ENCODE results near the gene ZNF683. TPM values are rescaled to one million over a fixed set of nuclear protein-coding genes. Genes with fewer than 3 reads are reported as not detected.
A peak's percentile ranks its signal among the peaks of the same experiment; 100 is the strongest.

The ZNF683 gene
- polyA plus RNA-seq, 1 experiment, result not detected

DNA sequence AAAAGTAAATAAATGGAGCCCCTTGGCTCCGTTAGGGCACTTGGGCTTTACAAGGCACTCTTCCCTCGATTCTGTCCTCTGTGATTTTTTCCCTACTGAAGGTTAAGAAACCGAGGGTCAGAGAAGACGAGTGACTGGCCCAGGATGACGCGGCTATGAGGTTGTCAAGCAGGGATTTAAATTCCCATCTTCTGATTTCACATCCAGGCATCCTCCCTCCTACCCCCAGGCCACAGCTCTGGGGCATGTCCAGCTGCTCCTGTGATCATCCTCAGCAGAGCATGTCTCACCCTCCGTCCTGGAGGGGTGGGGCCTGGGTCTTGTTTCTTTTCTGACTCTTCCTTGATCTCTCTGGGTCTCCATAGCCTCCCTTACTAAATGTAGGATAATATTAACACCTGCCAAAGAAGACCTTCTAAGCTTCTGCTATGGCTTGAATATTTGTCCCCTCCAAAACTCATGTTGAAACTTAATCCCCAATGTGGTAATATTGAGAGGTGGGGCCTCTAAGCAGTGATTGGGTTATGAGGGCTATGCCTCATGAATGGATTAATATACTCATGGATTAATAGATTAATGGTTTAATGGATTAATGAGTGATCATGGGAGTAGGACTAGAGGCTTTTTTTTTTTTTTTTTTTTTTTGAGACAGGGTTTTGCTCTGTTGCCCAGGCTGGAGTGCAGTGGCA is 23.2 kb downstream of the ZNF683 start:
- Histone ChIP-seq H3K27ac (ENCODE audit: low read depth, low read length) (no peak overlapping the region), H3K27me3 (ENCODE audit: control insufficient read depth, insufficient read depth, low read length) (peaks cover 5% of the 10 kb centered on the region), H3K4me3 (ENCODE audit: low read depth, low read length) (no peak overlapping the region), H3K9me3 (ENCODE audit: control insufficient read depth, insufficient read depth, low read length) (no peaks in the 10 kb centered on the region)
- DNase-seq (ENCODE audit: low read depth, low spot score), result peak; percentile 24
- CTCF ChIA-PET, result interaction anchor here (0.5 to 1.2 kb wide), 2 partner anchors 15 to 186 kb away, joined by 6 read pairs; no protein-coding TSS in a partner anchor
- POLR2A ChIA-PET, result interaction anchor here (0.6 kb wide), 1 partner anchor 24 kb away, joined by 6 read pairs; no protein-coding TSS in a partner anchor
- TF ChIP-seq CTCF (IDR thresholded peaks at IDR 0.05; ENCODE audit: low read depth, low read length), result no peak

GRCh38 chr1:26346274-26347033 is 26.1 kb downstream of the ZNF683 start:
- TF ChIP-seq CTCF (IDR thresholded peaks at IDR 0.05; ENCODE audit: low read depth, low read length), result no peak
- CTCF ChIA-PET, result interaction anchor here (0.8 to 1.5 kb wide), 3 partner anchors 18 to 112 kb away, joined by 3 read pairs; partner anchors contain the start of gene CEP85
- Histone ChIP-seq H3K27ac (ENCODE audit: low read depth, low read length) (no peak overlapping the region), H3K9me3 (ENCODE audit: control insufficient read depth, insufficient read depth, low read length) (no peaks in the 10 kb centered on the region), H3K4me3 (ENCODE audit: low read depth, low read length) (no peak overlapping the region), H3K27me3 (ENCODE audit: control insufficient read depth, insufficient read depth, low read length) (peaks cover 7% of the 10 kb centered on the region)
- no peak for DNase-seq (ENCODE audit: low read depth, low spot score)
- POLR2A ChIA-PET, result interaction anchor here (0.6 kb wide), 1 partner anchor 17 kb away, joined by 4 read pairs; no protein-coding TSS in a partner anchor

- POLR2A ChIA-PET, result no interaction called here
- DNase-seq (ENCODE audit: low read depth, low spot score), result no peak
- Histone ChIP-seq H3K4me3 (ENCODE audit: low read depth, low read length) (no peak overlapping the region), H3K27ac (ENCODE audit: low read depth, low read length) (no peak overlapping the region), H3K9me3 (ENCODE audit: control insufficient read depth, insufficient read depth, low read length) (no peaks in the 10 kb centered on the region), H3K27me3 (ENCODE audit: control insufficient read depth, insufficient read depth, low read length) (peaks cover 7% of the 10 kb centered on the region)
- CTCF ChIA-PET, result interaction anchor here (0.6 to 0.8 kb wide), 3 partner anchors 18 to 112 kb away, joined by 3 read pairs; partner anchors contain the start of gene CEP85
- TF ChIP-seq CTCF (IDR thresholded peaks at IDR 0.05; ENCODE audit: low read depth, low read length), result no peak
These were observed 26.8 kb downstream of the ZNF683 start for GRCh38 chr1:26345718-26346117.

DNA sequence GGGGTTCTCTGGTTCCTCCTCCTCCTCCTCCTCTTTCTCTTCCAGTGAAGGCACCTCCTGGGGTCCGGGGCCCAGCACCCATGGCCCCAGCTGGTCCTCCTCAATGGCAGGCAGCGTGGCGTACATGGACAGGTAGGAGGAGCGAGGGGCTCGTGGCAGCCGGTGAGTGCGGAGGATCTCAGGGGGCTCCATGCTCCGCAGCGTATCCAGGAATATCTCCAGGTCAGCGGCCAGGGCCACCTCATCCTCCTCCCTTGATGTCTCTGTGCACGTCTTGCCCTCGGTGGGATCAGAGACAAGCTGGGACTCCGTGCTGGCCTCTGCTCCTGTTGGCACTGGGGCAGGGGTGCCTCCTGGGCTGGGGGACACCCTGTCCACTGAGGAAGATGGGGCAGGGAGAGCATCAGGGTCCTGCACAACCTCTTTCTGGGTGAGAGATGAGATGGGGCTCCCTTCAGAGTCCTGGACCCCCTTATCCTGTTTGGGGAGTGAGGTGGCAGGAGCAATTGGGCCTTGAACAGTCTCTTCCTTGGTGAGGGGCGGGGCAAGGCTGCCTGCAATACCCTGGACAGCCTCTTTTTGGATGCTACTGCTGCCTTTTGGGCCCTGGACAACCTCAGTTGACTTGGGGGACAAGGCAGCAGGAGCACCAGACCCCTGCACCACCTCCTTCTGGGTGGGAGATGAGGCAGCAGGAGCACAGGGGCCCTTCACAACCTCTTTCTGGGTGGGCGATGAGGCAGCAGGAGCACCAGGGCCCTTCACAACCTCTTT is 28.2 kb downstream of the ZNF683 start:
- Histone ChIP-seq H3K27ac (ENCODE audit: low read depth, low read length) (no peak overlapping the region), H3K27me3 (ENCODE audit: control insufficient read depth, insufficient read depth, low read length) (peaks cover 10% of the 10 kb centered on the region), H3K9me3 (ENCODE audit: control insufficient read depth, insufficient read depth, low read length) (no peaks in the 10 kb centered on the region), H3K4me3 (ENCODE audit: low read depth, low read length) (no peak overlapping the region)
- CTCF ChIA-PET, result no interaction called here
- no peak for TF ChIP-seq CTCF (IDR thresholded peaks at IDR 0.05; ENCODE audit: low read depth, low read length)
- no peak for DNase-seq (ENCODE audit: low read depth, low spot score)
- POLR2A ChIA-PET, result no interaction called here
